HG02623 (cell line): ENCODE data around the gene PLCH1.
"Not testable (repeated sequence)": the region's sequence is repeated elsewhere in the genome, so short reads cannot be mapped to it uniquely, and the experiment has no call there.

ENCODE experiments used
- ATAC-seq: cut with Tn5 transposase; IDR thresholded peaks from one replicate; pipeline ENCODE4 v1.9.1; 2021; ENCODE audit warnings: moderate library complexity; ENCODE audit not compliant: unreplicated experiment

Gene PLCH1

DNA sequence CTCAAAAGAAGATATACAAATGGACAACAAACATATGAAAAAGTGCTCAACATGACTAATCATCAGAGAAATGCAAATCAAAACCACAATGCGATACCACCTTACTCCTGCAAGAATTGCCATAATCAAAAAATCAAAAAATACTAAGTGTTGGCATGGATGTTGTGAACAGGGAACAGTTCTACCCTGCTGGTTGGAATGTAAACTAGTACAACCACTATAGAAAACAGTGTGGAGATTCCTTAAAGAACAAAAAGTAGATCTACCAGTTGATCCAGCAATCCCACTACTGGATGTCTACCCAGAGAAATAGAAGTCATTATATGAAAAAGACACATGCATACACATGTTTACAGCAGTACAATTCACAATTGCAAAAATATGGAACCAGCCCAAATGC, 129.7 kb downstream of the PLCH1 start:
- not testable (repeated sequence) for ATAC-seq

DNA sequence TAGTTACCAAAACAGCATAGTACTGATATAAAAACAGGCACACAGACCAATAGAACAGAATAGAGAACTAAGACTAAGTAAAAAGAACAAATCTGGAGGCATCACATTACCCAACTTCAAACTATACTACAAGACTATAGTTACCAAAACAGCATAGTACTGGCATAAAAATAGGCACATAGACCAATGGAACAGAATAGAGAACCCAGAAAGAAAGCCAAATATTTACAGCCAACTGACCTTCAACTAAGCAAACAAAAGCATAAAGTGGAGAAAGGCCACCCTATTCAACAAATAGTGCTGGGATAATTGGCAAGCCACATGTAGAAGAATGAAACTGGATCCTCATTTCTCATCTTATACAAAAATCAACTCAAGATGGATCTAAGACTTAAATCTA, 130.5 kb downstream of the PLCH1 start:
- ATAC-seq, result not testable (repeated sequence)

DNA sequence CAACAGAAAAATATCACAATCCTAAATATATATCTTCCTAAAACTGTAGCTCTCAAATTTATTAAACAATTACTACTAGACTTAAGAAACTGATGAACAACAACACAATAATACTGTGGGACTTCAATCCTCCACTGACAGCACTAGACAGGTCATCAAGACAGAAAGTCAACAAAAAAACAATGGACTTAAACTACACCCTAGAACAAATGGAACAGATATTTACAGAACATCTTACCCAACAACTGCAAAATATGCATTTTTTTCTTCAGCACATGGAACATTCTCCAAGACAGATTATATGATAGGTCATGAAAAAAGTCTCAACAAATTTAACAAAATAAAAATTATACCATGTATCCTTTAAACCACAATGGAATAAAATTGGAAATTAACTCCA, 133.4 kb downstream of the PLCH1 start:
- no peak for ATAC-seq

DNA sequence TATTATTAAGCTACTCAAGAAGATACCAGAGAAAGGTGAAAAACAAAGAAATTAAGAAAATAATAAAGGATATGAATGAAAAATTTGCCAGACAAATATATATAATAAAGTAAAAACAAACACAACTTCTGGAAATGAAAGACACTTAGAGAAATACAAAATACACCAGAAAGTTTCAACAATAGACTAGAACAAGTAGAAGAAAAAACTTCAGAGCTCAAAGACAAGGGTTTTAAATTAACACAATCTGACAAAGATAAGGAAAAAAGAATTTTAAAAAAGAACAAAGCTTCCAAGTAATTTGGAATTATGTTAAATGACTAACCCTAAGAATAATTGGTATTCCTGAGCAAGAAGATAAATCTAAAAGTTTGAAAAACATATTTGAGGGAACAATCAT, 135.3 kb downstream of the PLCH1 start:
- no peak for ATAC-seq

DNA sequence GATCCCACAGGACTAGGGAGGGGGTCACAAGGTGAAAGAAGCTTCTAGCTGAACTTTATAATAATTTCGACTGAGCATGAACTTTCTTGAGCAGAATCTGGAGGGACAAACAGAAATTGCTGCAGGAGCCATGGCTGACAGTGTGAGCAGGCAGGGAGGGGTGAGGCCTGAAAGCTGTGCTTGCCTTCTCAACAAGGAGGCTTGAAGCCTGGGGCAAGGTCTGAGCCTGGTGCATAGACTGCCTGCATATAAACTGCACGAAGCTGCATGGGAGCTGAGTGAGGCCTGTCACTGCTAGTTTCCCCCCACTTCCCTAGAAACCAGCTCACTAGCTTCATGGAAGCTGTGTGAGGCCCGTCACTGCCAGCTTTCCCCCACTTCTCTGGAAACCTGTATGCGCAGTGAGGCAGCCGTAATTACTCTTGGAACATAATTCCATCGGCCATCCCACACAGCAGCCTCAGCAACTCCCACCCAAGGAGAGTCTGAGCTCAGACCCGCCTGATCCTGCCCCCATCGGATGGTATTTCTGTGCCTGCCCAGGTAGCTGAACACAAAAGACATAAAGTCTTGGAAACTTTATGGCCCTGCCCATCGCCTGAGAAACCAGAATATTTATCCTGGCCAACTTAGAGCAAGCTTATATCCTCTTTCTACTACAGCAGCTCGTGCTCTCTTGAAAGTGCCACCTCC, 136.5 kb downstream of the PLCH1 start:
- no peak for ATAC-seq

DNA sequence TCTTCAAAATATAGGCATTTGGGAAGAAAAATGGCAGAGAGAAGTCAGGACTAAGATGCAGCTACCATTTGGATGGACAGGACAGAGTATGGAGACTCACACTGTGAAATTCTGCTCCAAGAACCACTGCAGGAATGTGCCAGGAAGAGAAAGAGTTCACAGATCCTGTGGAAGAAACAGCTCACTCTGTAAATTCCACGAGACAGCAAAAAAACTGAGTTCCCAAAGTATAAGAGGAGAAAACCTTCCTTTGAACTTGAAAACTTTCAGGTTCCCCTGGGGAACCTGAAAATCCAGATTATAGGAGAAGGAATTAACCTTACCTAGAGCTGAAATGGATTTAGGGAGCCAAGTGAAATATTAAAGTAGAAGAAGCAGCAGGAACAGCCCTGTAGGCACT, 137.1 kb downstream of the PLCH1 start:
- no peak for ATAC-seq

DNA sequence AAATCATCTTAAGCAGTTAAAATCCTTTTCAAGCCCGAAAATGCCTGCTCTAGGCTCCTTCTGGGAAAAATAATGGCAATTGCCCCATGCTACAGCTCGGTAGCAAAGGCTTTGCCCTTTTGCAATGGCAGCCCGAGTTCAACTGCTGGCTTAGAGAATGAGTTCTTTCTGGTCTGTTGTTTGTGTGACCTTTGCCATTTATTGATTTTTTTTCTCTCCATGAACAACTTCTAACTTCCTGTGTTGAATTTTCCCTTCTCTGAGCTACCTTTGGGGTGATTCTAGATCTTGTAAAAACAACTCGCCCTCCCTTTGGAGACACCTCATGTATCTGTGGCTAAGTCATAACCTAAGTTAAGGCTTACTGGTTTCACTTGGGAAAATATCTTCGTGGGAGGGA, 139.3 kb downstream of the PLCH1 start:
- ATAC-seq, result no peak

DNA sequence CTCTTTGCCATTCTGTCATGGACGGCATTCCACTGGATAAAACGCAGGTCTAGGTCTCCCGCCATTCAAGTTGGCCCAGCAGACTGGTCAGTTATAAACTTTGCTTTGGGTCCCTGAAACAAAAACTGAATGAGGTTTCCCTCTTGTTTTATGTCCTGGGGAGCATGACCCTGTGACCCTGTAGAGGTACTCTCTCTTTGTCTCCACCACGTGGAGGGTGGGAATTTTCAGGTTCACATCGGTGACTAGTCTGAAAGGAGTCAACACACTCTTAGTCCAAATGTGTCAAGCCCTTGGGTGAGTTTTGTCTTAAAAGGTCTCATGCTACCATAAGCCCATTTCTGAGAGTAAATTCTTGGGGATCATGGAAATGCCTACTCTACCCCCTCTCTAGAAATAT, 139.9 kb downstream of the PLCH1 start:
- no peak for ATAC-seq

DNA sequence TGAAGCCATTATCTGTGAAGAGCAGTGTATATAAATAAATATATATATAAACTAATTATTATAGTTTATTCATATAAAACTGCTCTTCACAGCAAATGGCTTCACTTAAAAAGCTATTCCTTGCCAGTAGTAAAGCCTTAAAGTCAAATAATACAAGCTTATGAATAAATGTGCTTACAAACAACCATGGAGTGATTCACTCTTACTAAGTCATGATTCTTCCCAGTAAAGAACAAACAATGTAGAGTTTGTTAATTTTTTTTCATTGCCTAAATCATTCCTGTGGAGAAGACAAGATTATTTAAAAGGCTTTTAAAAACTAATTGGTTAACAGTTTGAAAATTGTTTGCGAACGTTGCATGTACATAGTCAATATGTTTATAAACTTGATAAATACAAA, 140.7 kb downstream of the PLCH1 start:
- ATAC-seq, result no peak

DNA sequence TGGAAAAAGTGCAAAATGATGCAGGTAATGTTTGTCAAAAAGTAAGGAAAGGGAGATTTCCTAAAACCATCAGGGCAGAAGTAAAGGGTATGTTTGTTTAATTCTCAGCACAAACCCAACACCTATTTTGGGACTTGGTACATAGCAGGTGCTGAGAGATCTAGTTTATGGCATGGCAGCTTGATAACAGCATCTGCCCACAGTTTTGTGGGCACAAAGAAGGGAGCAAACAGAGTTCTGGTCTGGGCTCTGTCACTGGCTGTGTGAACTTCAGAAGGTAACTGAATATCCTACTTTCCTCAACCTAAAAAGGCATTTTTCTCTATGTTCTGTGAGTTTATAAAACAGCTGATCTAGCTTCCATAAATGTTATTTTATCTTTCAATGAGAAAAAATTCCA, 141.6 kb downstream of the PLCH1 start:
- ATAC-seq, result no peak

DNA sequence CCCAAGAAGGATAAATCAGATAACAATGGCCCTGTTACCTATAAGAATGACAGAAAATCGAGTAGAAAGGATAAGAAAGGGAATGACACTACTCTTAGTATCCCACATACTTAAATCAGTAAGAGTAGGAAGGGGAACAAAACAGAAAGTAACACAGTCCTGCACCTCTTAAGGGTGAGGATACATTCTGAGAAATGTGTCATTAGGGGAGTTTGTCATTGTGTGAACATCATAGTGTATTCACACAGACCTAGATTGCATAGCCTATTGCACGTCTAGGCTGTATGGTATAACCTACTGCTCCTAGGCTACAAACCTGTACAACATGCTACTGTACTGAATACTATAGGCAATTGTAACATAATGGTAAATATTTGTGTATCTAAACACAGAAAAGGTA, 142.6 kb downstream of the PLCH1 start:
- ATAC-seq, result no peak

DNA sequence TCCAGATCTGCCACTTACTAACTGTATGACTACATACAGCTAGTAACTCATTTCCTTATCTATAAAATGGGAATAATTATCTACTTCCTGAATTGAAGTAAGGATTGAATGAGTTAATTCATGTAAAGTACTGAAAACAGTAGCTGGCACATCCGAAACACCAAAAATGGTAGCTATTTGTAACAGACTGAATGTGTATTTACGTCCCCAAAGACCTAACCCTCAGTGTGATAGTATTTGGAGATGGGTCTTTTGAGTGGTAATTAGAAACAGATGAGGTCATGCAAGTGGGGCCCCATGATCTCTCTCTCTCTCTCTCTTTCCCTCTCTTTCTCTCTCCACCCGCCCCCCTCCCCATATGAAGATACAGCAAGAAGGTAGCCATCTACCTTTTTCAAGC, 146.2 kb downstream of the PLCH1 start:
- ATAC-seq, result no peak

DNA sequence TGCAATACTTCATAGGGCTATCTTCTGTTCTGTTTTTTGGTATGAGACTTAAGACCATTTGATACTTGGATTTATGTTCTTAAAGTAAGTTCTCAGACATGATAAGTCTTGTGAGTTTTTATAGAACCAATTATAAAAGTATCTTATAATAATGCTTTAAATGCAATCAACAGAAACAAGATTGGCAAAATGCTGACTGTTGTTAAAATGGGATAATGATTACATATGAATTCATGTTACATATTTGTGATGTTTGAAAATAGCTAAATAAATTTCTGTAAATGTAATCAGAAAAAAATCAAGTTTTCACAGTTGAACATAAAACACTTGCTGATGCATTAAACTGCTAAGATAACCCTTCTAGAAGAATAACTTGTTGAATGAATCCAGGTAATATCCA, 148.3 kb downstream of the PLCH1 start:
- no peak for ATAC-seq

DNA sequence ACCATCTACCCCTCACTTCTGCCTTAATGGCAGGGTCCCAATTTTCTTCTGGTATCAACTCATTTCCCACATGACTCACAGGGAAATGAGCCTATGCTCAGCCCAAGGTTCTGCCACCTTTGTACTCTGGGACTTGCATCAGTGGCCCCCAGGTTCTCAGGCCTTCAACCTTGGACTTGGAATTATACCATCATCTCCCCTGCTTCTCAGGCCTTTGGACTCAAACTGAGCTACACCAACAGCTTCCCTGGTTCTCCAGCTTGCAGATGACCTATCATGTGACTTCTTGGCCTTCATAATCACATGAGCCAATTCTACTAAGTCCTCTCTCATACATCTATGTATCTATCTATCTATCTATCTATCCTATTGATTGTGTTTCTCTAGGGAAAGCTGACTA, 149.5 kb downstream of the PLCH1 start:
- no peak for ATAC-seq

DNA sequence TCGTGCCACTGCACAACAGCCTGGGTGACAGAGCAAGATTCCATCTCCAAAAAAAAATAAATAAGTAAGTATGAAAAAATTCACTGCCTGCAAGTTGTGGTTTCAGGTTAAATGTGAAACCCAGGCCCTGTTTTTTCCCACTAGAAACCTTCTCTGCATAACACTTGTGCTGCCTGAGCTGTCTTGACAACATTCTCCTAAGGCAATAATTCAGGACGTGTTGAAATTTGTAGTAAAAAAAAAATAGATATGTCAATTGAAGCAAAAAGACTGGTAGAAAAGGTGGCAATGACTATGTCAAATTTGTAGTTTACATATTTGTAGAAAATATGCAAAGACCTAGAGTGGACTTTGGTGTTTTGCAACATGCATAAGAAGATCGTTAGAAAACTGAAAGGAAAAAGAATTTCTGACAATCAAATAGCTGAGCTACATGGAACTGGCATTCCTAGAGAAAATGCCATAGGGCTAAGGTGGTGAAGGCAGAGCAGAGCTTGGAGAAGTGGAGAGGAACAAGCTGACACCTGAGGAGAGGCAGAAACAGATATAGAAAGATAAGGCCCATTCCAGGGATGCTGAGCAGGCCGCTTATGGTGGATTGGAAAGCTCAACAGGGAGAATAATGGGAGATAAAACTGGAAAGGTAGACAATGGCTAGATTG, 150.2 kb downstream of the PLCH1 start:
- ATAC-seq, result no peak

DNA sequence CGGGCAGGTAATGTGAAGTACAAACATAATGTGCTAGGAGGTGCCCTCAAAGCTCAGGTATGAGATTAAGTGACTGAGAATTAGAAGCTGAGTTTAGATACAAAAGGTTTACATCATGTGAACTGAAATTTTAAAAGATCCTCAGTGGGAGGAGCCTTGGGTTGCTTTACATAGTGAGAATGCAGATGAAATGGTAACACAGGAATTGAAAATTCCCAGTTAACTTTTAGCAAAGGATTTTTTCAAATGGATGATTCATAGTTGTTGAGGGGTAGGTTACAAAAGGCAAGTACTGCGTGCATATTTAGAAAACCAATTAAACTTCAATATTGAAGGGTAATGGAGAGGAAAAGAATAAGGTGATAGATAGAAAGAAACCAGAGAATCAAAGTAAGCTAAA, 157.3 kb downstream of the PLCH1 start:
- ATAC-seq, result no peak

DNA sequence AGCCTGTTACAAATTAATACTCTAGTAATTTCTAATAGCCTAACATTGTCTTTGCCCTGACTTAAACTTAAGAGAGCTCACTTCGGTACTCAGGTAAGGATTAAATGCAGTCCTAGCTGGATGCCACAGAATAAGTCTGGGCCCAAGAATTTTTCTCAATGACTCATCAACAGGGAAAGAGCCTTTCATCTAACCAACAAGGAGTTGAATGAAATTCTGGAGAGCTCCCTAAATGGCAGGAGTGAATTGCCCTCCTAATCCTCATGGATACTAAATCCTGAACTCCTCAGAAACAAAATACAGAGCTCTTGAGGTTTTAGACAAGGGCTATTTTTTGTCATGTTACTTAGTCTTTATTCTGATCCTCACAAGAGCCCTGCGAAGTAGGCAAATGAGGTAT, 159.5 kb downstream of the PLCH1 start:
- no peak for ATAC-seq

DNA sequence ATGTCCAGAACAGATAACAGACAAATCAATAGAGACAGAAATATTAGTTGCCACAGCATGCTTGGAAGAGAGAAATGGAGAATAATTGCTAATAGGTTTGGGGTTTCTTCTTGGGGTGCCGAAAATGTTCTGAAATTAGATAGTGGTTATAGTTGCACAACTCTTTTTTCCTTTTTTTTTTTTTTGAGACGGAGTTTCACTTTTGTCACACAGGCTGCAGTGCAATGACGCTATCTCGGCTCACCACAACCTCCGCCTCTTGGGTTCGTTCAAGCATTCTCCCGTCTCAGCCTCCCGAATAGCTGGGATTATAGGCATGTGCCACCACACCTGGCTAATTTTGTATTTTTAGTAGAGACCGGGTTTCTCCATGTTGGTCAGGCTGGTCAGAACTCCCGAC, 163.3 kb downstream of the PLCH1 start:
- ATAC-seq, result no peak

DNA sequence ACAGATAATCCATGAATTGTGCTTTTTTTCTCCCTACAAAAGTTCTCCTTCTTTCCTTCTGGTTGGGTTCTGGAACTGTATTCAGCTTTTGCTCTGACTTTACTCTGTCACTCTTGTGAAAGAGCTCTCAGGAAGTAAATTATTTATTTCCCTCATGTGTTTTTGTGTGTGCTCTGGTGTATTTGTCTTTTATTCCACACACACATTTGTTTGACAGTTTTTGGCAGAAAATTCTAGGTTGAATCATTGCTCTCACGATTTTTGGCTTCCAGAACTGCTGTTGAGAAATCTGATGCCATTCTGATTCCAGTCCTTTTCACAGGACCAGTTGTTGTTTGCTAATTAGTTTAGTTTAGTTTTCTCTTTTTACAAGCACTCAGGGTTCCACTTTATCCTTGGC, 172.8 kb downstream of the PLCH1 start:
- ATAC-seq, result no peak

DNA sequence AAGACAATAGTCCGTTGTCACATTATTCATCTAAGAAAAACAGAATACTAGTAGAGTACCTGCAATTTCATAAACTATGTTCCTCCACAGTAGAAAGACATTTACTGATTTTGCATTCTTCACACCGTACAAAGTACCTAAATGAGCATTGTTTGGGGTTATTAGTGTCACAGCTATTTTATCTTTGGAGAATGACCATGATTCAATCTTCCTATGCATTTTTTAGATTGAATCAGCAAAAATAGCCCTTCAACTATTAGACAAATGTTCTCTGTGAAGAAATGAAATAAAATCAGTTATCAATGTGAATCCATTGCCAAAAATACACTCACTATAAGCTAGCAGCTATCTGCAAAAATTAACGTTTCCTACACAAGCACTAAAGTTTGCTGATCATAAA, 176.6 kb downstream of the PLCH1 start:
- no peak for ATAC-seq

DNA sequence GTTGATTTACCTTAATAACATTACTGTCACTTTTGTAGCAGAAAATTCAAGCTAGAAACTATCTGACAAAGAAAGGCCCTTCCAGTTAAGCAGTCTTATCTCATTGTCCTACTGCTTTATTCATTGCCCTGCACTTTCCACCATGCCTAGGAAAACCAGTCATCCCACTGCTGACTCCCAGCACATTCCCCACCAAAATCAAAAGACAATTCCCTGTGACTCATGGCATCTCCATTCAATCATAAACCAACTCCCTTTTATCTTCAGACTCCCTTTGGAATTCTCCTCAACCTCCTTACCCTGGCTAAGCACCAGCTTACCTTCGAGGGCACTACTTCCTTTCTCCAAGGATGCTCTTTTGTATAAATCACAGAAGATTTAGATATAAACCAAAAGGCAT, 184.3 kb downstream of the PLCH1 start:
- ATAC-seq, result no peak

DNA sequence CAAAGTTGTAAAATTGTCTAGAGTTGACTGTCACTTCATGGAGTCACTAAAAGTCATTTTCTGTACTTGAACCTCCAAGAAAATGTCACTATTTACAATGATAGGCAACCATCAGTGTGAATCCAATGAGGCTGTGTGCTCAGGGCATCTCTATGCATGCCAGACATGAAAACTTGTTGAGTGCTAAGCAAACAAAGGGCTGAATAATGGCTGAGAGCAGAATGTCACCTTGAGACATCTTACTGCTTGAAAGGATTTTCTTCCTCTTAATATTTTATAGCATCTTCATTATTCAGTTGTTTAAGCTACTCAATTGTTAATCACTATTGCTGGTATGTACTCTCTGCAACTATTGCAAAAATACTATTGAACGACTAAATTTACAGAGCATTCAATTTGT, 184.7 kb downstream of the PLCH1 start:
- ATAC-seq, result no peak

DNA sequence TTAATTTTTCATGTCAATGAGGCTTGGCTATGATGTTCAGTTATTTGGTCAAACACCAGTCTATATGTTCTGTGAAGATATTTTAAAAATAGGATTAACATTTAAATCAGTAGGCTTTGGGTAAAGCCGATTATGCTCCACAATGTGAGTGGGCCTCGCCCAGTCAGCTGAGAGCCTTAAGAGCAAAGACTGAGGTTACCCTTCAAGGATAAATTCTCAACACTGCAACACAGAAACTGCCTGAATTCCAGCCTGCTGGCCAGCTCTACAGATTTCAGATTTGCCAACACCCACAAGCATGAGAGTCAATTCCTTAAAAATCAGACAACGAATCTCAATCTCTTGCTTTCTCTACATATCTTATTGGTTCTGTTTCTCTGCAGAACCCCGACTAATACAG, 188.3 kb downstream of the PLCH1 start:
- ATAC-seq, result no peak
